Parathyroid adenoma (tissue), 2 donors: ENCODE results near the gene PLIN3.
"Not testable (repeated sequence)": the region's sequence is repeated elsewhere in the genome, so short reads cannot be mapped to it uniquely, and the experiment has no call there.

ENCODE experiments used
- H2AFZ ChIP-seq: fragments of 300-600 bp; sonication (generic); one replicate; pipeline ENCODE4 v1.7.0; 2017; ENCODE audit warnings: antibody characterized with exemption, mild to moderate bottlenecking
- H3K27ac ChIP-seq: fragments of 300-600 bp; sonication (generic); one replicate; pipeline ENCODE4 v1.7.0; 2017
- H3K27me3 ChIP-seq: fragments of 300-600 bp; sonication (generic); one replicate; pipeline ENCODE4 v1.7.0; 2017; ENCODE audit warnings: low read length; ENCODE audit not compliant: control insufficient read depth, insufficient read depth
- H3K36me3 ChIP-seq: fragments of 300-600 bp; sonication (generic); one replicate; pipeline ENCODE4 v1.7.0; 2017; ENCODE audit warnings: low read length; ENCODE audit not compliant: control insufficient read depth, insufficient read depth
- H3K4me1 ChIP-seq: fragments of 300-600 bp; sonication (generic); one replicate; pipeline ENCODE4 v1.7.0; 2017; ENCODE audit warnings: control low read depth
- H3K4me2 ChIP-seq: fragments of 300-600 bp; sonication (generic); one replicate; pipeline ENCODE4 v1.7.0; 2017; ENCODE audit warnings: low read length
- H3K4me3 ChIP-seq: fragments of 300-600 bp; sonication (generic); one replicate; pipeline ENCODE4 v1.7.0; 2017; ENCODE audit warnings: low read depth, low read length
- H3K79me2 ChIP-seq: fragments of 300-600 bp; sonication (generic); one replicate; pipeline ENCODE4 v1.7.0; 2017; ENCODE audit warnings: control low read depth
- H3K9ac ChIP-seq: fragments of 300-600 bp; sonication (generic); one replicate; pipeline ENCODE4 v1.7.0; 2017; ENCODE audit warnings: mild to moderate bottlenecking
- H3K9me3 ChIP-seq: fragments of 300-600 bp; sonication (generic); one replicate; pipeline ENCODE4 v1.7.0; 2017; ENCODE audit warnings: low read length; ENCODE audit not compliant: control insufficient read depth
- TF ChIP-seq, protein P1 (sequence below): fragments of 300-600 bp; sonication (generic); IDR thresholded peaks from one replicate; pipeline ENCODE4 v1.7.0; 2017; ENCODE audit warnings: antibody characterized with exemption, mild to moderate bottlenecking
- donor health status: primary hyperparathyroidism.

The PLIN3 gene

GRCh38 chr19:4904481-4904880 is 37.0 kb upstream of the PLIN3 start:
- Histone ChIP-seq H3K4me2 (no peak overlapping the region), H2AFZ (no peak overlapping the region), H3K79me2 (no peaks in the 10 kb centered on the region), H3K27me3 (no peaks in the 10 kb centered on the region), H3K27ac (no peak overlapping the region), H3K9me3 (no peaks in the 10 kb centered on the region), H3K4me3 (no peak overlapping the region), H3K36me3 (no peaks in the 10 kb centered on the region), H3K4me1 (no peaks in the 10 kb centered on the region), H3K9ac (no peak overlapping the region)
- TF ChIP-seq, protein P1, sequence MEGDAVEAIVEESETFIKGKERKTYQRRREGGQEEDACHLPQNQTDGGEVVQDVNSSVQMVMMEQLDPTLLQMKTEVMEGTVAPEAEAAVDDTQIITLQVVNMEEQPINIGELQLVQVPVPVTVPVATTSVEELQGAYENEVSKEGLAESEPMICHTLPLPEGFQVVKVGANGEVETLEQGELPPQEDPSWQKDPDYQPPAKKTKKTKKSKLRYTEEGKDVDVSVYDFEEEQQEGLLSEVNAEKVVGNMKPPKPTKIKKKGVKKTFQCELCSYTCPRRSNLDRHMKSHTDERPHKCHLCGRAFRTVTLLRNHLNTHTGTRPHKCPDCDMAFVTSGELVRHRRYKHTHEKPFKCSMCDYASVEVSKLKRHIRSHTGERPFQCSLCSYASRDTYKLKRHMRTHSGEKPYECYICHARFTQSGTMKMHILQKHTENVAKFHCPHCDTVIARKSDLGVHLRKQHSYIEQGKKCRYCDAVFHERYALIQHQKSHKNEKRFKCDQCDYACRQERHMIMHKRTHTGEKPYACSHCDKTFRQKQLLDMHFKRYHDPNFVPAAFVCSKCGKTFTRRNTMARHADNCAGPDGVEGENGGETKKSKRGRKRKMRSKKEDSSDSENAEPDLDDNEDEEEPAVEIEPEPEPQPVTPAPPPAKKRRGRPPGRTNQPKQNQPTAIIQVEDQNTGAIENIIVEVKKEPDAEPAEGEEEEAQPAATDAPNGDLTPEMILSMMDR: no peak

- H3K79me2 ChIP-seq: no peaks in the 10 kb centered on the region
- H2AFZ ChIP-seq: no peak within 1 kb of the TSS
- no peak within 1 kb of the TSS for H3K9ac ChIP-seq
- no peaks in the 10 kb centered on the region for H3K4me1 ChIP-seq
- no peaks in the 10 kb centered on the region for H3K36me3 ChIP-seq
- no peaks in the 10 kb centered on the region for H3K27me3 ChIP-seq
- TF ChIP-seq, protein P1: no peak
- no peak within 1 kb of the TSS for H3K27ac ChIP-seq
- no peak within 1 kb of the TSS for H3K4me3 ChIP-seq
- no peak within 1 kb of the TSS for H3K4me2 ChIP-seq
- no peaks in the 10 kb centered on the region for H3K9me3 ChIP-seq
These were observed 35.3 kb upstream of the PLIN3 start, which contains the start of gene ARRDC5 for GRCh38 chr19:4902796-4903195. Gene ARRDC5 (minus strand): TSS chr19:4902896. CDS start chr19:4902825, 71 bp downstream.

GRCh38 chr19:4900879-4901278 is 33.4 kb upstream of the PLIN3 start:
- not testable (repeated sequence) for H3K4me3 ChIP-seq, H3K9ac ChIP-seq, H3K36me3 ChIP-seq, H3K9me3 ChIP-seq, H3K79me2 ChIP-seq, H2AFZ ChIP-seq, H3K4me2 ChIP-seq, H3K27ac ChIP-seq, H3K4me1 ChIP-seq, H3K27me3 ChIP-seq

- Histone ChIP-seq H3K36me3 (no peaks in the 10 kb centered on the region), H3K79me2 (no peaks in the 10 kb centered on the region), H3K9me3 (no peaks in the 10 kb centered on the region), H3K4me1 (no peaks in the 10 kb centered on the region), H3K27ac (no peak overlapping the region), H3K4me3 (no peak overlapping the region), H3K27me3 (no peaks in the 10 kb centered on the region), H3K4me2 (no peak overlapping the region), H3K9ac (no peak overlapping the region), H2AFZ (no peak overlapping the region)
- TF ChIP-seq, protein P1: no peak
These were observed 29.7 kb upstream of the PLIN3 start for GRCh38 chr19:4897146-4897545.

GRCh38 chr19:4896372-4896771 is 28.9 kb upstream of the PLIN3 start:
- Histone ChIP-seq H3K27ac (no peak overlapping the region), H3K9me3 (no peaks in the 10 kb centered on the region)
- TF ChIP-seq, protein P1: no peak

GRCh38 chr19:4892962-4893361 is 25.5 kb upstream of the PLIN3 start:
- not testable (repeated sequence) for H3K9ac ChIP-seq, H3K9me3 ChIP-seq, H2AFZ ChIP-seq, H3K79me2 ChIP-seq, H3K27ac ChIP-seq, H3K4me1 ChIP-seq, H3K4me2 ChIP-seq, H3K27me3 ChIP-seq, H3K36me3 ChIP-seq, H3K4me3 ChIP-seq

More at GRCh38 chr19:4896372-4896771, 28.9 kb upstream of the PLIN3 start:
- Histone ChIP-seq H3K9ac (no peak overlapping the region), H3K4me2 (no peak overlapping the region), H3K79me2 (no peaks in the 10 kb centered on the region), H2AFZ (no peak overlapping the region), H3K4me1 (no peaks in the 10 kb centered on the region), H3K27me3 (no peaks in the 10 kb centered on the region), H3K36me3 (no peaks in the 10 kb centered on the region), H3K4me3 (no peak overlapping the region)
